GM23338 (cell line): ENCODE results near the gene CCDC121. TPM values are rescaled to one million over a fixed set of nuclear protein-coding genes. Genes with fewer than 3 reads are reported as not detected.

Source experiments
- ATAC-seq: fragments of 200-7000 bp; cut with Tn5 transposase; 3 replicates; pipeline ENCODE4 v1.9.1; 2020
- DNase-seq: peaks from one replicate; pipeline ENCODE4 v3.0.0-alpha.2; 2015; ENCODE audit warnings: low spot score
- H2AFZ ChIP-seq: fragments of 200-600 bp; sonication (generic); 2 replicates; pipeline ENCODE4 v1.8.0; 2016; ENCODE audit warnings: antibody characterized with exemption, mild to moderate bottlenecking, moderate library complexity
- H3F3A ChIP-seq: fragments of 200-600 bp; sonication (generic); replicated peaks from 2 replicates; pipeline ENCODE4 v1.8.0; 2017; ENCODE audit warnings: antibody characterized with exemption, mixed run types, low read depth
- H3K27ac ChIP-seq: fragments of 200-600 bp; sonication (generic); 2 replicates; pipeline ENCODE4 v1.6.1; 2016; ENCODE audit warnings: low read depth
- H3K27me3 ChIP-seq: fragments of 200-600 bp; sonication (generic); 2 replicates; pipeline ENCODE4 v1.8.0; 2016; ENCODE audit warnings: mild to moderate bottlenecking, mixed run types, moderate library complexity; ENCODE audit not compliant: insufficient read depth
- H3K36me3 ChIP-seq: fragments of 200-600 bp; sonication (generic); 2 replicates; pipeline ENCODE4 v1.8.0; 2016; ENCODE audit warnings: mild to moderate bottlenecking; ENCODE audit not compliant: insufficient read depth
- H3K4me1 ChIP-seq: fragments of 200-600 bp; sonication (generic); 2 replicates; pipeline ENCODE4 v1.8.0; 2016; ENCODE audit warnings: mild to moderate bottlenecking, moderate library complexity; ENCODE audit not compliant: insufficient read depth
- H3K4me2 ChIP-seq: fragments of 200-600 bp; sonication (generic); 2 replicates; pipeline ENCODE4 v1.7.1; 2017; ENCODE audit warnings: mixed run types
- H3K4me3 ChIP-seq: fragments of 200-600 bp; sonication (generic); 2 replicates; pipeline ENCODE4 v1.6.1; 2016; ENCODE audit warnings: mixed run types
- H3K79me2 ChIP-seq: fragments of 200-600 bp; sonication (generic); replicated peaks from 2 replicates; pipeline ENCODE4 v1.8.0; 2017; ENCODE audit warnings: mild to moderate bottlenecking; ENCODE audit not compliant: insufficient read depth
- H3K9me2 ChIP-seq: fragments of 200-600 bp; sonication (generic); 2 replicates; pipeline ENCODE4 v1.8.0; 2017; ENCODE audit not compliant: insufficient read depth
- H4K20me1 ChIP-seq: fragments of 200-600 bp; sonication (generic); replicated peaks from 2 replicates; pipeline ENCODE4 v1.8.0; 2017; ENCODE audit warnings: mild to moderate bottlenecking; ENCODE audit not compliant: insufficient read depth
- H3K27ac Mint-ChIP-seq: 2 replicates; pipeline ENCODE4 v1.8.0; 2020; ENCODE audit warnings: inconsistent platforms, mild to moderate bottlenecking, moderate library complexity, mixed read lengths
- H3K27me3 Mint-ChIP-seq: 3 replicates; pipeline ENCODE4 v1.8.0; 2022; ENCODE audit warnings: low read depth, mild to moderate bottlenecking, moderate library complexity, mixed read lengths, inconsistent platforms; ENCODE audit not compliant: insufficient read depth, poor library complexity
- H3K36me3 Mint-ChIP-seq: 3 replicates; pipeline ENCODE4 v1.8.0; 2021; ENCODE audit warnings: low read depth, mild to moderate bottlenecking, inconsistent platforms, moderate library complexity, mixed read lengths
- H3K4me1 Mint-ChIP-seq: 3 replicates; pipeline ENCODE4 v1.8.0; 2020; ENCODE audit warnings: mild to moderate bottlenecking, inconsistent platforms, mixed read lengths
- H3K4me3 Mint-ChIP-seq: 3 replicates; pipeline ENCODE4 v1.8.0; 2021; ENCODE audit warnings: moderate library complexity, mild to moderate bottlenecking, inconsistent platforms, mixed read lengths
- H3K9me3 Mint-ChIP-seq: 3 replicates; pipeline ENCODE4 v1.8.0; 2020; ENCODE audit warnings: moderate library complexity, mild to moderate bottlenecking, inconsistent platforms, mixed read lengths
- CREB1 ChIP-seq: fragments of 250-450 bp; sonication (Bioruptor Pico); IDR thresholded peaks from 2 replicates; pipeline ENCODE4 v1.5.0; 2020; ENCODE audit warnings: low read depth, mild to moderate bottlenecking, moderate library complexity
- CTCF ChIP-seq, 2 experiments: fragments of 200-600 bp in 1 of 2; sonication (generic) in 1 of 2; conservative IDR thresholded peaks; 2 replicates each; pipeline versions ENCODE4 v1.5.1 to v1.6.1; 2016 to 2017; ENCODE audit warnings: antibody characterized with exemption in 2 of 2, low read depth in 2 of 2, mild to moderate bottlenecking in 2 of 2, moderate library complexity in 1 of 2
- ETS1 ChIP-seq: IDR thresholded peaks from 2 replicates; pipeline ENCODE4 v1.6.1; 2016; ENCODE audit warnings: antibody characterized with exemption
- EZH2 ChIP-seq: fragments of 200-600 bp; sonication (generic); IDR thresholded peaks from one replicate; pipeline ENCODE4 v1.8.0; 2017; ENCODE audit warnings: antibody characterized with exemption, mild to moderate bottlenecking, low read depth; ENCODE audit not compliant: unreplicated experiment
- EZH2phosphoT487 ChIP-seq: fragments of 200-600 bp; sonication (generic); IDR thresholded peaks from one replicate; pipeline ENCODE4 v1.8.1; 2018; ENCODE audit warnings: antibody characterized with exemption; ENCODE audit not compliant: unreplicated experiment
- JUNB ChIP-seq: IDR thresholded peaks from one replicate; pipeline ENCODE4 v1.6.1; 2016; ENCODE audit warnings: antibody characterized with exemption; ENCODE audit not compliant: unreplicated experiment
- POLR2AphosphoS5 ChIP-seq: IDR thresholded peaks from 2 replicates; pipeline ENCODE4 v1.6.1; 2016; ENCODE audit warnings: antibody characterized with exemption, low read depth
- REST ChIP-seq: IDR thresholded peaks from one replicate; pipeline ENCODE4 v1.6.1; 2018; ENCODE audit warnings: antibody characterized with exemption; ENCODE audit not compliant: unreplicated experiment
- STAT1 ChIP-seq: IDR thresholded peaks from one replicate; pipeline ENCODE4 v1.6.1; 2016; ENCODE audit warnings: antibody characterized with exemption; ENCODE audit not compliant: unreplicated experiment
- ZNF462 ChIP-seq: fragments of 250-450 bp; sonication (Bioruptor Pico); IDR thresholded peaks from 2 replicates; pipeline ENCODE4 v1.5.0; 2020; ENCODE audit warnings: mild to moderate bottlenecking, moderate library complexity
- polyA plus RNA-seq: library from polyadenylated mRNA; unstranded; fragments of >200 nt; fragmentation: Nextera tagmentation; extraction: Ambion mirVana; gene quantifications from 2 replicates; pipeline ENCODE4 v1.2.1, GENCODE V29; 2016
- total RNA-seq: library from RNA; depleted of rRNA; stranded (reverse); fragments of >200 nt; shearing (Covaris generic); gene quantifications from 2 replicates; pipeline ENCODE4 v1.2.3, GENCODE V29; 2014

CCDC121 gene
- total and polyA plus RNA-seq, 2 experiments from 2014 or later: 1.6 to 1.9 TPM

GRCh38 chr2:27645197-27645596 lies 16.4 kb upstream of the CCDC121 start:
- Histone ChIP-seq H3K9me2 (no peaks in the 10 kb centered on the region), H3F3A (no peaks in the 10 kb centered on the region), H3K79me2 (no peaks in the 10 kb centered on the region), H4K20me1 (0 out of 2 replicates have a peak, but pooled peaks cover 5% of the 10 kb centered on the region), H3K36me3 (peaks cover 26% of the 10 kb centered on the region), H3K27ac (no peak overlapping the region), H3K4me1 (no peaks in the 10 kb centered on the region), H2AFZ (no peak overlapping the region), H3K4me3 (no peak overlapping the region), H3K4me2 (no peak overlapping the region), H3K27me3 (no peaks in the 10 kb centered on the region)
- Mint-ChIP-seq H3K36me3 (peaks cover 35% of the 10 kb centered on the region; the same call in 2 of the 3 replicates), H3K27ac (no peak overlapping the region), H3K4me1 (no peaks in the 10 kb centered on the region), H3K27me3 (peaks cover 2% of the 10 kb centered on the region), H3K9me3 (no peaks in the 10 kb centered on the region), H3K4me3 (no peak overlapping the region)
- TF ChIP-seq CTCF (conservative IDR thresholded peaks at IDR 0.05; ENCODE audit: low read depth in 2 of 2) (no peak), CREB1 (CRISPR knock-in tag) (no peak), POLR2AphosphoS5 (no peak), JUNB (no peak), EZH2 (no peak), REST (no peak), EZH2phosphoT487 (no peak), STAT1 (no peak), ETS1 (no peak), ZNF462 (CRISPR knock-in tag) (no peak)
- no peak for DNase-seq
- no peak for ATAC-seq
